HCT116 (cell line): ENCODE data around the gene ANKS4B. TPM values are rescaled to one million over a fixed set of nuclear protein-coding genes. Genes with fewer than 3 reads are reported as not detected.

Source experiments
- ATAC-seq: fragments of 200-7000 bp; cut with Tn5 transposase; 2 replicates; pipeline ENCODE4 v1.9.1; 2020; ENCODE audit warnings: mild to moderate bottlenecking, moderate library complexity
- BruUV-seq: library from RNA; stranded (reverse); fragments of 400-500 nt; replicated peaks from 2 replicates; lab custom pipeline; 2021; lab: Mats Ljungman, UMichigan
- CTCF ChIA-PET: fragments of 300-600 bp; sonication (Branson Sonifier 250); formaldehyde crosslinking; loops from one replicate; lab custom pipeline; 2021; ENCODE audit warnings: antibody characterized with exemption; lab: Charles Lee
- POLR2A ChIA-PET: fragments of 300-600, 350-600 bp; sonication (Branson Sonifier 250); formaldehyde crosslinking; loops from one replicate; lab custom pipeline; 2021; ENCODE audit warnings: antibody characterized with exemption; lab: Charles Lee
- RAD21 ChIA-PET, 2 experiments: fragments of 300-600 bp; sonication (Branson Sonifier 250); formaldehyde crosslinking; loops; one replicate each; lab custom pipeline; 2023; ENCODE audit warnings: low total read pairs in 2 of 2; ENCODE audit not compliant: uncharacterized antibody in 2 of 2, unreplicated experiment in 2 of 2, low non-redundant PET in 1 of 2; lab: Charles Lee
- DNase-seq: peaks from one replicate; pipeline ENCODE4 v3.0.0-alpha.2; 2010; ENCODE audit warnings: low read depth, low spot score
- H2AFZ ChIP-seq: fragments of 200-600 bp; shearing (Covaris generic), sonication (generic); 2 replicates; pipeline ENCODE4 v1.6.1; 2017; ENCODE audit warnings: low read depth, mixed run types, mixed read lengths, antibody characterized with exemption, low read length; ENCODE audit not compliant: poor library complexity, severe bottlenecking
- H3K27ac ChIP-seq: 2 replicates; pipeline ENCODE4 v1.5.1; 2012; ENCODE audit warnings: low read depth, low read length
- H3K27me3 ChIP-seq: fragments of 200-600 bp; sonication (generic); 2 replicates; pipeline ENCODE4 v1.6.1; 2016; ENCODE audit warnings: mixed run types, low read length, mixed read lengths; ENCODE audit not compliant: insufficient read depth
- H3K36me3 ChIP-seq, 2 experiments: fragments of 200-500 bp in 1 of 2; fragments of 200-600 bp in 1 of 2; sonication (Bioruptor generic) in 1 of 2; sonication (generic) in 1 of 2; 2 replicates each; pipeline versions ENCODE4 v1.5.1 to v1.6.1; 2014 to 2016; ENCODE audit warnings: low read length in 2 of 2, inconsistent platforms in 1 of 2, mixed read lengths in 1 of 2, mixed run types in 1 of 2; ENCODE audit not compliant: insufficient read depth in 2 of 2, control insufficient read depth in 1 of 2
- H3K4me1 ChIP-seq, 2 experiments: fragments of 200-600 bp in 1 of 2; sonication (generic) in 1 of 2; 2 replicates each; pipeline versions ENCODE4 v1.5.1 to v1.6.1; 2012 to 2017; ENCODE audit warnings: low read length in 2 of 2, inconsistent platforms in 1 of 2, mild to moderate bottlenecking in 1 of 2, mixed read lengths in 1 of 2, mixed run types in 1 of 2, moderate library complexity in 1 of 2; ENCODE audit not compliant: insufficient read depth in 2 of 2, control insufficient read depth in 1 of 2
- H3K4me2 ChIP-seq: fragments of 200-600 bp; sonication (generic); 2 replicates; pipeline ENCODE4 v1.6.1; 2017; ENCODE audit warnings: mixed run types, low read length, mixed read lengths
- H3K4me3 ChIP-seq, 2 experiments: fragments of 200-600 bp in 1 of 2; sonication (generic) in 1 of 2; replicated peaks in 1 of 2; 2 replicates each; pipeline ENCODE4 v1.5.1; 2011 to 2016; ENCODE audit warnings: low read length in 2 of 2, control low read depth in 1 of 2, low read depth in 1 of 2, mild to moderate bottlenecking in 1 of 2, mixed read lengths in 1 of 2, mixed run types in 1 of 2
- H3K79me2 ChIP-seq: fragments of 200-600 bp; sonication (generic); 2 replicates; pipeline ENCODE4 v1.6.1; 2017; ENCODE audit warnings: mild to moderate bottlenecking, mixed run types, low read length, moderate library complexity, mixed read lengths; ENCODE audit not compliant: insufficient read depth
- H3K9ac ChIP-seq: fragments of 200-600 bp; sonication (generic); 2 replicates; pipeline ENCODE4 v1.6.1; 2016; ENCODE audit warnings: low read length, mixed read lengths
- H3K9me2 ChIP-seq: fragments of 200-600 bp; sonication (generic), shearing (Covaris generic); 2 replicates; pipeline ENCODE4 v1.6.1; 2017; ENCODE audit warnings: mixed run types, mild to moderate bottlenecking, moderate library complexity; ENCODE audit not compliant: insufficient read depth
- H3K9me3 ChIP-seq, 2 experiments: fragments of 200-500 bp in 1 of 2; fragments of 200-600 bp in 1 of 2; sonication (Bioruptor generic) in 1 of 2; sonication (generic) in 1 of 2; 2 replicates each; pipeline ENCODE4 v1.6.1; 2014 to 2017; ENCODE audit warnings: low read length in 2 of 2, mixed read lengths in 2 of 2, inconsistent platforms in 1 of 2, low read depth in 1 of 2, mild to moderate bottlenecking in 1 of 2, mixed run types in 1 of 2, moderate library complexity in 1 of 2; ENCODE audit not compliant: control insufficient read depth in 1 of 2, insufficient read depth in 1 of 2
- H4K20me1 ChIP-seq: fragments of 200-600 bp; sonication (generic), shearing (Covaris generic); 2 replicates; pipeline ENCODE4 v1.6.1; 2017; ENCODE audit warnings: mixed run types, mild to moderate bottlenecking, moderate library complexity; ENCODE audit not compliant: insufficient read depth
- ATF3 ChIP-seq: IDR thresholded peaks from 2 replicates; pipeline ENCODE4 v1.6.1; 2012
- CEBPB ChIP-seq: IDR thresholded peaks from 2 replicates; pipeline ENCODE4 v1.6.1; 2012; ENCODE audit warnings: low read depth
- CTCF ChIP-seq, 3 experiments: fragments of 200-600 bp in 1 of 3; sonication (generic) in 1 of 3; IDR thresholded peaks in 2 of 3; conservative IDR thresholded peaks in 1 of 3; 2 replicates each; pipeline ENCODE4 v1.5.1; 2012 to 2017; ENCODE audit warnings: low read depth in 2 of 3, low read length in 2 of 3, antibody characterized with exemption in 1 of 3, borderline replicate concordance in 1 of 3, control low read depth in 1 of 3, mild to moderate bottlenecking in 1 of 3, mixed read lengths in 1 of 3, mixed run types in 1 of 3, moderate library complexity in 1 of 3; ENCODE audit not compliant: insufficient read depth in 1 of 3
- EGR1 ChIP-seq: IDR thresholded peaks from 2 replicates; pipeline ENCODE4 v1.6.1; 2012; ENCODE audit warnings: low read depth
- ELF1 ChIP-seq: IDR thresholded peaks from 2 replicates; pipeline ENCODE4 v1.6.1; 2012; ENCODE audit warnings: low read depth, borderline replicate concordance
- EZH2 ChIP-seq: fragments of 200-600 bp; sonication (generic); IDR thresholded peaks from 2 replicates; pipeline ENCODE4 v1.6.1; 2017; ENCODE audit warnings: antibody characterized with exemption, mixed run types
- EZH2phosphoT487 ChIP-seq: fragments of 200-600 bp; IDR thresholded peaks from 2 replicates; pipeline ENCODE4 v1.6.1; 2018; ENCODE audit warnings: antibody characterized with exemption, borderline replicate concordance
- FOSL1 ChIP-seq: IDR thresholded peaks from 2 replicates; pipeline ENCODE4 v1.6.1; 2012; ENCODE audit warnings: low read depth
- JUND ChIP-seq: IDR thresholded peaks from 2 replicates; pipeline ENCODE4 v1.6.1; 2012
- MAX ChIP-seq: IDR thresholded peaks from 2 replicates; pipeline ENCODE4 v1.6.1; 2012
- POLR2A ChIP-seq: IDR thresholded peaks from 2 replicates; pipeline ENCODE4 v1.7.0; 2011; ENCODE audit warnings: borderline replicate concordance; ENCODE audit not compliant: insufficient read depth, insufficient read length; ENCODE audit errors: extremely low read depth
- POLR2AphosphoS5 ChIP-seq: IDR thresholded peaks from 2 replicates; pipeline ENCODE4 v1.6.1; 2011; ENCODE audit warnings: mild to moderate bottlenecking, low read depth, low read length, moderate library complexity
- RAD21 ChIP-seq: IDR thresholded peaks from 2 replicates; pipeline ENCODE4 v1.6.1; 2012; ENCODE audit warnings: low read depth, mild to moderate bottlenecking
- REST ChIP-seq: IDR thresholded peaks from 2 replicates; pipeline ENCODE4 v1.6.1; 2012; ENCODE audit warnings: low read depth
- TCF7L2 ChIP-seq: IDR thresholded peaks from 2 replicates; pipeline ENCODE4 v1.7.0; 2011; ENCODE audit warnings: borderline replicate concordance, inconsistent platforms; ENCODE audit not compliant: insufficient read depth, insufficient read length; ENCODE audit errors: extremely low read depth
- intact Hi-C: fragments of 100-400 bp; cut with micrococcal nuclease; formaldehyde crosslinking; loops from 2 replicates; pipeline ENCODE4 v1.10.0; 2022
- total RNA-seq: library from RNA; stranded (reverse); gene quantifications from one replicate; pipeline ENCODE4 v1.2.1, GENCODE V29; 2021; ENCODE audit not compliant: unreplicated experiment

ANKS4B gene
- total RNA-seq, 1 experiment from 2014 or later, result not detected

GRCh38 chr16:21267298-21267697, 33.8 kb downstream of the ANKS4B start:
- CTCF ChIA-PET, result no interaction called here
- Histone ChIP-seq H3K27ac (no peak overlapping the region), H2AFZ (no peak overlapping the region), H3K4me2 (no peak overlapping the region), H3K27me3 (no peaks in the 10 kb centered on the region), H4K20me1 (no peaks in the 10 kb centered on the region), H3K9ac (no peak overlapping the region), H3K36me3 (no peaks in the 10 kb centered on the region), H3K79me2 (no peaks in the 10 kb centered on the region), H3K4me3 (no peak overlapping the region), H3K9me2 (no peaks in the 10 kb centered on the region), H3K4me1 (no peaks in the 10 kb centered on the region), H3K9me3 (no peaks in the 10 kb centered on the region)
- ATAC-seq (no peak), DNase-seq (no peak)
- TF ChIP-seq POLR2AphosphoS5 (no peak), EZH2phosphoT487 (no peak), RAD21 (no peak), TCF7L2 (no peak), REST (no peak), ATF3 (no peak), CEBPB (no peak), CTCF (IDR thresholded peaks at IDR 0.05 in 2 of 3, conservative IDR thresholded peaks at IDR 0.05 in 1 of 3; ENCODE audit: borderline replicate concordance in 1 of 3, insufficient read depth in 1 of 3, low read depth in 2 of 3, low read length in 2 of 3) (no peak), POLR2A (no peak), FOSL1 (no peak), EZH2 (no peak), JUND (no peak), ELF1 (no peak), MAX (no peak), EGR1 (no peak)
- intact Hi-C loops, result no loop called here
- RAD21 ChIA-PET, result no interaction called here
- POLR2A ChIA-PET, result no interaction called here
- BruUV-seq, result no TSS peak
